ENCODE measurements around the gene FBXO31. TPM values are rescaled to one million over a fixed set of nuclear protein-coding genes. Genes with fewer than 3 reads are reported as not detected.

FBXO31 gene
- total and polyA plus RNA-seq, 2 experiments from 2014 or later, result 19.3 to 31.0 TPM

GRCh38 chr16:87410530-87410929 is 27.0 kb upstream of the FBXO31 start:
- in situ Hi-C loops (cut with MboI), result no loop called here
- Histone ChIP-seq H3K9me2 (ENCODE audit: insufficient read depth) (no peaks in the 10 kb centered on the region), H3K4me2 (ENCODE audit: unreplicated experiment) (no peak overlapping the region), H3K27me3 (replicated peaks; ENCODE audit: insufficient read depth) (no peaks in the 10 kb centered on the region), H3K36me3 (ENCODE audit: low read depth) (peaks cover 21% of the 10 kb centered on the region), H3K79me2 (ENCODE audit: insufficient read depth) (0 out of 2 replicates have a peak, but pooled peaks cover 3% of the 10 kb centered on the region), H3K4me1 (ENCODE audit: insufficient read depth) (no peaks in the 10 kb centered on the region), H2AFZ (no peak overlapping the region), H3K27ac (no peak overlapping the region), H3K4me3 (no peak overlapping the region), H3K9me3 (ENCODE audit: low read depth) (no peaks in the 10 kb centered on the region), H3K9ac (no peak overlapping the region), H3F3A (ENCODE audit: insufficient read depth) (peaks cover 20% of the 10 kb centered on the region), H4K20me1 (ENCODE audit: insufficient read depth) (no peaks in the 10 kb centered on the region)
- no peak for DNase-seq
- no peak for TF ChIP-seq EZH2phosphoT487 (IDR thresholded peaks at IDR 0.05; ENCODE audit: insufficient read depth, low read depth)
- no peak for TF ChIP-seq EZH2 (IDR thresholded peaks at IDR 0.05; ENCODE audit: insufficient read depth, poor library complexity, severe bottlenecking)
- 82 to 86% methylated on average over 11 of the region's 11 CpGs for WGBS, 2 experiments (ENCODE audit: low coverage in 1 of 2, low lambda C conversion rate in 2 of 2, missing lambda C conversion rate in 2 of 2)

- no peaks in the 10 kb centered on the region for H3K9me3 ChIP-seq (ENCODE audit: low read depth)
- DNase-seq, result no peak
- no peak overlapping the region for H3K9ac ChIP-seq
- 0 out of 2 replicates have a peak, but pooled peaks cover 3% of the 10 kb centered on the region for H3K79me2 ChIP-seq (ENCODE audit: insufficient read depth)
- H3K27me3 ChIP-seq (replicated peaks; ENCODE audit: insufficient read depth), result no peaks in the 10 kb centered on the region
- no peak overlapping the region for H3K4me2 ChIP-seq (ENCODE audit: unreplicated experiment)
- H3F3A ChIP-seq (ENCODE audit: insufficient read depth), result peaks cover 23% of the 10 kb centered on the region
- TF ChIP-seq EZH2 (IDR thresholded peaks at IDR 0.05; ENCODE audit: insufficient read depth, poor library complexity, severe bottlenecking) (no peak), EZH2phosphoT487 (IDR thresholded peaks at IDR 0.05; ENCODE audit: insufficient read depth, low read depth) (no peak)
- no peak overlapping the region for H3K4me3 ChIP-seq
- 91 to 95% methylated on average over 13 of the region's 13 CpGs for WGBS, 2 experiments (ENCODE audit: low coverage in 1 of 2, low lambda C conversion rate in 2 of 2, missing lambda C conversion rate in 2 of 2)
- no peaks in the 10 kb centered on the region for H4K20me1 ChIP-seq (ENCODE audit: insufficient read depth)
- H3K4me1 ChIP-seq (ENCODE audit: insufficient read depth), result no peaks in the 10 kb centered on the region
- H3K27ac ChIP-seq, result no peak overlapping the region
- peaks cover 26% of the 10 kb centered on the region for H3K36me3 ChIP-seq (ENCODE audit: low read depth)
- no peak overlapping the region for H2AFZ ChIP-seq
- no peaks in the 10 kb centered on the region for H3K9me2 ChIP-seq (ENCODE audit: insufficient read depth)
- in situ Hi-C loops (cut with MboI), result no loop called here
Measured at GRCh38 chr16:87409781-87410180, 26.2 kb upstream of the FBXO31 start.

GRCh38 chr16:87409153-87409552 is 25.6 kb upstream of the FBXO31 start:
- Histone ChIP-seq H3K4me2 (ENCODE audit: unreplicated experiment) (no peak overlapping the region), H3K36me3 (ENCODE audit: low read depth) (peaks cover 27% of the 10 kb centered on the region), H3K4me1 (ENCODE audit: insufficient read depth) (no peaks in the 10 kb centered on the region), H3K27me3 (replicated peaks; ENCODE audit: insufficient read depth) (no peaks in the 10 kb centered on the region), H4K20me1 (ENCODE audit: insufficient read depth) (no peaks in the 10 kb centered on the region), H3K4me3 (no peak overlapping the region), H2AFZ (no peak overlapping the region), H3K79me2 (ENCODE audit: insufficient read depth) (0 out of 2 replicates have a peak, but pooled peaks cover 9% of the 10 kb centered on the region), H3K27ac (no peak overlapping the region), H3K9me3 (ENCODE audit: low read depth) (no peaks in the 10 kb centered on the region), H3K9ac (no peak overlapping the region), H3F3A (ENCODE audit: insufficient read depth) (peaks cover 29% of the 10 kb centered on the region), H3K9me2 (ENCODE audit: insufficient read depth) (no peaks in the 10 kb centered on the region)
- TF ChIP-seq EZH2 (IDR thresholded peaks at IDR 0.05; ENCODE audit: insufficient read depth, poor library complexity, severe bottlenecking) (no peak), EZH2phosphoT487 (IDR thresholded peaks at IDR 0.05; ENCODE audit: insufficient read depth, low read depth) (no peak)
- DNase-seq, result no peak
- 58 to 60% methylated on average over 13 of the region's 13 CpGs for WGBS, 2 experiments (ENCODE audit: low coverage in 1 of 2, low lambda C conversion rate in 2 of 2, missing lambda C conversion rate in 2 of 2)
- in situ Hi-C loops (cut with MboI), result no loop called here

- no peaks in the 10 kb centered on the region; the same call in 1 of the 2 replicates for H4K20me1 ChIP-seq (ENCODE audit: insufficient read depth)
- peaks cover 42% of the 10 kb centered on the region for H3K36me3 ChIP-seq (ENCODE audit: low read depth)
- H3K4me3 ChIP-seq, result no peak overlapping the region
- WGBS, 2 experiments (ENCODE audit: low coverage in 1 of 2, low lambda C conversion rate in 2 of 2, missing lambda C conversion rate in 2 of 2), result 83 to 87% methylated on average over 26 of the region's 26 CpGs
- H3K27ac ChIP-seq, result no peak overlapping the region
- in situ Hi-C loops (cut with MboI), result no loop called here
- H3F3A ChIP-seq (ENCODE audit: insufficient read depth), result peaks cover 41% of the 10 kb centered on the region
- H3K4me1 ChIP-seq (ENCODE audit: insufficient read depth), result no peaks in the 10 kb centered on the region
- no peaks in the 10 kb centered on the region for H3K27me3 ChIP-seq (replicated peaks; ENCODE audit: insufficient read depth)
- DNase-seq, result peak; percentile 30
- no peak overlapping the region for H3K9ac ChIP-seq
- H3K9me3 ChIP-seq (ENCODE audit: low read depth), result no peaks in the 10 kb centered on the region
- no peak overlapping the region for H3K4me2 ChIP-seq (ENCODE audit: unreplicated experiment)
- H3K79me2 ChIP-seq (ENCODE audit: insufficient read depth), result 0 out of 2 replicates have a peak, but pooled peaks cover 15% of the 10 kb centered on the region
- no peak overlapping the region for H2AFZ ChIP-seq
- TF ChIP-seq EZH2phosphoT487 (IDR thresholded peaks at IDR 0.05; ENCODE audit: insufficient read depth, low read depth) (no peak), EZH2 (IDR thresholded peaks at IDR 0.05; ENCODE audit: insufficient read depth, poor library complexity, severe bottlenecking) (no peak)
- H3K9me2 ChIP-seq (ENCODE audit: insufficient read depth), result no peaks in the 10 kb centered on the region
Measured at GRCh38 chr16:87407511-87408112, 24.0 kb upstream of the FBXO31 start.
